IPS-NIHi7 (cell line): ENCODE measurements around the gene COL9A1.
"Not testable (repeated sequence)": the region's sequence is repeated elsewhere in the genome, so short reads cannot be mapped to it uniquely, and the experiment has no call there.

Experiments
- DNase-seq: peaks from one replicate; pipeline ENCODE4 v3.0.0; 2012; ENCODE audit warnings: mixed read lengths; ENCODE audit errors: extremely low spot score

Gene COL9A1

GRCh38 chr6:70303034-70303525, at the start of gene COL9A1:
COL9A1 (minus strand) TSS chr6:70303084; CDS start chr6:70302924, 160 bp downstream.
- no peak for DNase-seq

- no peak for DNase-seq
Observed at GRCh38 chr6:70351461-70351860, 48.6 kb upstream of the COL9A1 start.

- DNase-seq: no peak
Observed at GRCh38 chr6:70345619-70346018, 42.7 kb upstream of the COL9A1 start.

GRCh38 chr6:70343313-70343712, 40.4 kb upstream of the COL9A1 start:
- no peak for DNase-seq

GRCh38 chr6:70339810-70340209, 36.9 kb upstream of the COL9A1 start:
- not testable (repeated sequence) for DNase-seq

- no peak for DNase-seq
Observed at GRCh38 chr6:70338775-70339174, 35.9 kb upstream of the COL9A1 start.

GRCh38 chr6:70337743-70338105, 34.8 kb upstream of the COL9A1 start:
- DNase-seq: no peak

GRCh38 chr6:70336996-70337742, 34.3 kb upstream of the COL9A1 start:
- DNase-seq: peak; percentile 22

GRCh38 chr6:70327036-70327435, 24.2 kb upstream of the COL9A1 start:
- DNase-seq: no peak

GRCh38 chr6:70325009-70325408, 22.1 kb upstream of the COL9A1 start:
- no peak for DNase-seq

- DNase-seq: not testable (repeated sequence)
Observed at GRCh38 chr6:70317799-70318198, 14.9 kb upstream of the COL9A1 start.

GRCh38 chr6:70315079-70315751, 12.3 kb upstream of the COL9A1 start:
- DNase-seq: no peak

GRCh38 chr6:70314296-70314695, 11.4 kb upstream of the COL9A1 start:
- no peak for DNase-seq

GRCh38 chr6:70312165-70312745, 9.4 kb upstream of the COL9A1 start:
- no peak for DNase-seq

GRCh38 chr6:70310063-70310694, 7.3 kb upstream of the COL9A1 start:
- DNase-seq: peak; percentile 18

- no peak for DNase-seq
Observed at GRCh38 chr6:70309243-70309642, 6.4 kb upstream of the COL9A1 start.

- not testable (repeated sequence) for DNase-seq
Observed at GRCh38 chr6:70308142-70308541, 5.3 kb upstream of the COL9A1 start.

GRCh38 chr6:70307008-70307407, 4.1 kb upstream of the COL9A1 start:
- DNase-seq: no peak

- DNase-seq: no peak
Observed at GRCh38 chr6:70304616-70305015, 1.7 kb upstream of the COL9A1 start.

GRCh38 chr6:70299456-70299855, 3.4 kb downstream of the COL9A1 start:
- DNase-seq: no peak

GRCh38 chr6:70298068-70298467, 4.8 kb downstream of the COL9A1 start:
- DNase-seq: no peak

- no peak for DNase-seq
Observed at GRCh38 chr6:70292193-70292592, 10.7 kb downstream of the COL9A1 start.
